OCI-LY7 (cell line): Measurements from ENCODE around the gene PLK5.

ENCODE experiments used
- EZH2phosphoT487 ChIP-seq: fragments of 200-600 bp; sonication (generic); IDR thresholded peaks from 2 replicates; pipeline ENCODE4 v1.6.1; 2018; ENCODE audit warnings: low read depth, borderline replicate concordance, mild to moderate bottlenecking, mixed run types, antibody characterized with exemption, low read length, moderate library complexity, mixed read lengths
- TF ChIP-seq, protein P1 (sequence below): fragments of 200-600 bp; sonication (generic); conservative IDR thresholded peaks from 2 replicates; pipeline ENCODE4 v1.5.1; 2014; ENCODE audit warnings: mild to moderate bottlenecking, antibody characterized with exemption, low read length, moderate library complexity, mixed read lengths

DNA sequence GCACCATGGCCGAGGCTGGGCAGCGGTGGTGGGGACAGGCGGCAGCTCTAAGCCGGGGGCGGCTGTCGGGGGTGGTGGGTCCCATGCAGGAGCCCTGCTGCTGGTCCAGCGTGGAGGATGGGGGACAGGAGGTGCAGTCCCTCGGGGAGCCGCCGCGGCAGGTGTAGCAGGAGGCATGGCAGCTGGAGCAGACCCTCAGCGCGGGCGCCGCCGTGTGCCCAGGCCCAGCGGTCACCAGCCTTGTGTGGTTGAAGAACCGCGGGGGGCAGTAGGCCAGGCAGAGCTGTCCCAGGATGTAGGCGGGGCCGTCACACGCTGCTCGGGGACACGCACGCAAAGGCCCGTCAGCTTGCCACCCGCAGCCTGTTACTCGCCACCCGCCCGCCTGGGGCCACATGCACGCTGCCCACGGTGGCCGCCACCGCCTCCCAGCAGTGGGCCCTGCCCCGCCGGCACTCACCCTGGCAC is 42.0 kb upstream of the PLK5 start:
- TF ChIP-seq, protein P1, sequence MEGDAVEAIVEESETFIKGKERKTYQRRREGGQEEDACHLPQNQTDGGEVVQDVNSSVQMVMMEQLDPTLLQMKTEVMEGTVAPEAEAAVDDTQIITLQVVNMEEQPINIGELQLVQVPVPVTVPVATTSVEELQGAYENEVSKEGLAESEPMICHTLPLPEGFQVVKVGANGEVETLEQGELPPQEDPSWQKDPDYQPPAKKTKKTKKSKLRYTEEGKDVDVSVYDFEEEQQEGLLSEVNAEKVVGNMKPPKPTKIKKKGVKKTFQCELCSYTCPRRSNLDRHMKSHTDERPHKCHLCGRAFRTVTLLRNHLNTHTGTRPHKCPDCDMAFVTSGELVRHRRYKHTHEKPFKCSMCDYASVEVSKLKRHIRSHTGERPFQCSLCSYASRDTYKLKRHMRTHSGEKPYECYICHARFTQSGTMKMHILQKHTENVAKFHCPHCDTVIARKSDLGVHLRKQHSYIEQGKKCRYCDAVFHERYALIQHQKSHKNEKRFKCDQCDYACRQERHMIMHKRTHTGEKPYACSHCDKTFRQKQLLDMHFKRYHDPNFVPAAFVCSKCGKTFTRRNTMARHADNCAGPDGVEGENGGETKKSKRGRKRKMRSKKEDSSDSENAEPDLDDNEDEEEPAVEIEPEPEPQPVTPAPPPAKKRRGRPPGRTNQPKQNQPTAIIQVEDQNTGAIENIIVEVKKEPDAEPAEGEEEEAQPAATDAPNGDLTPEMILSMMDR = no peak
- no peak for TF ChIP-seq EZH2phosphoT487
